Panc1 (cell line): ENCODE results near the gene RPRD2.

Experiments
- CTCF ChIP-seq: fragments of 450-650 bp; IDR thresholded peaks from 2 replicates; pipeline ENCODE4 v1.5.1; 2017; ENCODE audit warnings: mild to moderate bottlenecking
- REST ChIP-seq, 2 experiments: IDR thresholded peaks; 2 replicates each; pipeline ENCODE4 v1.6.1; 2011 to 2012; ENCODE audit warnings: low read depth in 2 of 2, control low read depth in 1 of 2, low read length in 1 of 2, mild to moderate bottlenecking in 1 of 2, moderate library complexity in 1 of 2; ENCODE audit not compliant: insufficient read depth in 1 of 2

GRCh38 chr1:150441121-150441520 is 77.2 kb downstream of the RPRD2 start:
- TF ChIP-seq REST (IDR thresholded peaks at IDR 0.05; ENCODE audit: insufficient read depth in 1 of 2, low read depth in 2 of 2, low read length in 1 of 2) (no peak), CTCF (no peak)
